ENCODE results near the gene MRPS24.

Gene MRPS24

DNA sequence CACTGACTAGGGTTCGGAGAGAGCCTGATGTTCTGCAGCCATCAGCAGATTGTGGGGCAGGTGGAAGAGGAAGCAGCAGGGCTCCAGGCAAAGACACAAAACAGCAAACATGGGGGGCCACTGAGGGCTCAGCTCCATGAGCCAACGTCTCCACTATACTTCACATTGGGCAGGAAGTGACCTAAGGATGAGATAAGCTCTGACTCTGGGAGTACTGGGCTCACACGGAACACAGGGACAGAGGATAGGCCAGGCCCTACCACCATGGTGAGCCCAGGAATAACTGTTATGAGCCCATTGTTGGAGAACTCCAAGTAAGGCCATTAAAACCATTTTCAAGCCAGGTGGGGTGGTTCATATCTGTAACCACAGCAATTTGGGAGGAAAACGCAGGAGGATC lies 14.9 kb upstream of the MRPS24 start:
- no peak for TF ChIP-seq FOXP2 (optimal IDR thresholded peaks at IDR 0.05; ENCODE audit: borderline replicate concordance, extremely low read depth, extremely low read length, insufficient read depth)
- no peak for TF ChIP-seq POLR2AphosphoS5 (IDR thresholded peaks at IDR 0.05; ENCODE audit: low read depth, low read length)
- no peak for TF ChIP-seq TAF1 (IDR thresholded peaks at IDR 0.05; ENCODE audit: borderline replicate concordance, insufficient read depth, low read length)
- no peak for TF ChIP-seq SIN3A (IDR thresholded peaks at IDR 0.05; ENCODE audit: borderline replicate concordance, insufficient read depth, low read length)
- TF ChIP-seq, protein P1, sequence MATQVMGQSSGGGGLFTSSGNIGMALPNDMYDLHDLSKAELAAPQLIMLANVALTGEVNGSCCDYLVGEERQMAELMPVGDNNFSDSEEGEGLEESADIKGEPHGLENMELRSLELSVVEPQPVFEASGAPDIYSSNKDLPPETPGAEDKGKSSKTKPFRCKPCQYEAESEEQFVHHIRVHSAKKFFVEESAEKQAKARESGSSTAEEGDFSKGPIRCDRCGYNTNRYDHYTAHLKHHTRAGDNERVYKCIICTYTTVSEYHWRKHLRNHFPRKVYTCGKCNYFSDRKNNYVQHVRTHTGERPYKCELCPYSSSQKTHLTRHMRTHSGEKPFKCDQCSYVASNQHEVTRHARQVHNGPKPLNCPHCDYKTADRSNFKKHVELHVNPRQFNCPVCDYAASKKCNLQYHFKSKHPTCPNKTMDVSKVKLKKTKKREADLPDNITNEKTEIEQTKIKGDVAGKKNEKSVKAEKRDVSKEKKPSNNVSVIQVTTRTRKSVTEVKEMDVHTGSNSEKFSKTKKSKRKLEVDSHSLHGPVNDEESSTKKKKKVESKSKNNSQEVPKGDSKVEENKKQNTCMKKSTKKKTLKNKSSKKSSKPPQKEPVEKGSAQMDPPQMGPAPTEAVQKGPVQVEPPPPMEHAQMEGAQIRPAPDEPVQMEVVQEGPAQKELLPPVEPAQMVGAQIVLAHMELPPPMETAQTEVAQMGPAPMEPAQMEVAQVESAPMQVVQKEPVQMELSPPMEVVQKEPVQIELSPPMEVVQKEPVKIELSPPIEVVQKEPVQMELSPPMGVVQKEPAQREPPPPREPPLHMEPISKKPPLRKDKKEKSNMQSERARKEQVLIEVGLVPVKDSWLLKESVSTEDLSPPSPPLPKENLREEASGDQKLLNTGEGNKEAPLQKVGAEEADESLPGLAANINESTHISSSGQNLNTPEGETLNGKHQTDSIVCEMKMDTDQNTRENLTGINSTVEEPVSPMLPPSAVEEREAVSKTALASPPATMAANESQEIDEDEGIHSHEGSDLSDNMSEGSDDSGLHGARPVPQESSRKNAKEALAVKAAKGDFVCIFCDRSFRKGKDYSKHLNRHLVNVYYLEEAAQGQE (IDR thresholded peaks at IDR 0.05; ENCODE audit: insufficient read depth in 1 of 2, low read depth in 2 of 2, low read length in 2 of 2): no peak

DNA sequence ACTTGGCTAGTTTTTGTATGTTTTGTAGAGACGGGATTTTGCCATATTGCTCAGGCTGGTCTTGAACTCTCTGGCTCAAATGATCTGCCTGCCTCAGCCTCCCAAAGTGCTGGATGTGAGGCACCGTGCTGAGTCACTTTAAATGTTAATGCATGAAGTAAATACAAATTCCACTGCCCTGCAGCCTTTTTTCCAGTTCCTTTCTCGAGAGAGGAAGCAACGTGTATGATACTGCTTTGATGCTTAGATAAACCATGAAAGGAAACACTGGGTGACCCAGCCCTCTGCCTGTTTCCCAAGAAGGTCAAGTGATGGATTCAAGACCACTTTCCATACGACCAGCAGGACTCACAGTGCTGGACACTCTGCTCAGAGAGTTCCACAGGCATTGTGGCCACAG lies 11.3 kb upstream of the MRPS24 start:
- TF ChIP-seq SIN3A (IDR thresholded peaks at IDR 0.05; ENCODE audit: borderline replicate concordance, insufficient read depth, low read length): no peak
- no peak for TF ChIP-seq FOXP2 (optimal IDR thresholded peaks at IDR 0.05; ENCODE audit: borderline replicate concordance, extremely low read depth, extremely low read length, insufficient read depth)
- TF ChIP-seq, protein P1 (IDR thresholded peaks at IDR 0.05; ENCODE audit: insufficient read depth in 1 of 2, low read depth in 2 of 2, low read length in 2 of 2): no peak
- no peak for TF ChIP-seq POLR2AphosphoS5 (IDR thresholded peaks at IDR 0.05; ENCODE audit: low read depth, low read length)
- TF ChIP-seq TAF1 (IDR thresholded peaks at IDR 0.05; ENCODE audit: borderline replicate concordance, insufficient read depth, low read length): no peak

DNA sequence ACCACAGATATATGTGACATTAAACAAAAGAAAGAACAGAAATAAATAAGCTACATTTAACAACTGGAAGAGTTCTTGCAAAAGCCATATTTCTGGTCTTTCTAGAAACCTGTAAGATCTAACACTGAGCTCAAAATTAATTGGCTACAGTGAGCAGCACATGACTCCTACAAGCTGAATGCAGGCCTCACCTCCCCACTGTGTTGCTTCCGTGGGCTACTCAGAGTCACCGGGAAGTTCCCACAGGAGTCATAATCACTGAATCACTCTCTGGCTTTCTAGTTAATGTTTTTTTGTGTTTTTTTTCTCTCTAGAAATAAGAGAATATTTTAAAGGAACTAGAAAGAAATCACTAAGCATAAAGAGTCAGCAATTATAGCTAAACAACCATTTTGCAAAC lies 10.2 kb upstream of the MRPS24 start:
- TF ChIP-seq FOXP2 (optimal IDR thresholded peaks at IDR 0.05; ENCODE audit: borderline replicate concordance, extremely low read depth, extremely low read length, insufficient read depth) (no peak), POLR2AphosphoS5 (IDR thresholded peaks at IDR 0.05; ENCODE audit: low read depth, low read length) (no peak), TAF1 (IDR thresholded peaks at IDR 0.05; ENCODE audit: borderline replicate concordance, insufficient read depth, low read length) (no peak), SIN3A (IDR thresholded peaks at IDR 0.05; ENCODE audit: borderline replicate concordance, insufficient read depth, low read length) (no peak)
- TF ChIP-seq, protein P1 (IDR thresholded peaks at IDR 0.05; ENCODE audit: insufficient read depth in 1 of 2, low read depth in 2 of 2, low read length in 2 of 2): no peak

DNA sequence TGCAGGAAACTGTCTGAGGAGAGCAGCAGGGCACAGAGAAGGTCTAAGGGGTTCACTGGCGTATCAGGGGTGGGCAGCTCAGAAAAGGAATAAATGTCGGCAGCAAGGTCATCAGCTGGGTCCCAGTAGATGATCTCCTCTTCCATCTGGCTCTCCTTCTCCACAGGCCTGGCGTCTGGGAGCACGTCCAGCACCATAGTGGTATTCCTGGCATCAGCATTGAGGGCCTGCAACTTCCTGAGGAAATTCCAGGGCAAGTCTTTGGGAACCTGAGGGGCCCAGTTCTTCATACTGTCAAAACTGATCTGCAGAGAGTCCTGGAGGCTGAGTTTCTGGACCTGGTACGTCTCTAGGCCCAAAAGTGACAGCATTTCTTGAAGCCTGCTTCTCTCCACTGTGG lies 9.6 kb upstream of the MRPS24 start:
- TF ChIP-seq SIN3A (IDR thresholded peaks at IDR 0.05; ENCODE audit: borderline replicate concordance, insufficient read depth, low read length): no peak
- no peak for TF ChIP-seq POLR2AphosphoS5 (IDR thresholded peaks at IDR 0.05; ENCODE audit: low read depth, low read length)
- no peak for TF ChIP-seq TAF1 (IDR thresholded peaks at IDR 0.05; ENCODE audit: borderline replicate concordance, insufficient read depth, low read length)
- TF ChIP-seq, protein P1 (IDR thresholded peaks at IDR 0.05; ENCODE audit: insufficient read depth in 1 of 2, low read depth in 2 of 2, low read length in 2 of 2): no peak
- TF ChIP-seq FOXP2 (optimal IDR thresholded peaks at IDR 0.05; ENCODE audit: borderline replicate concordance, extremely low read depth, extremely low read length, insufficient read depth): no peak

Data from PFSK-1 (cell line).